ENCODE results near the gene ATAD3C. TPM values are rescaled to one million over a fixed set of nuclear protein-coding genes. Genes with fewer than 3 reads are reported as not detected.
A peak's percentile ranks its signal among the peaks of the same experiment; 100 is the strongest.

ATAD3C gene
- total RNA-seq, 1 experiment from 2014 or later = 2.0 TPM

DNA sequence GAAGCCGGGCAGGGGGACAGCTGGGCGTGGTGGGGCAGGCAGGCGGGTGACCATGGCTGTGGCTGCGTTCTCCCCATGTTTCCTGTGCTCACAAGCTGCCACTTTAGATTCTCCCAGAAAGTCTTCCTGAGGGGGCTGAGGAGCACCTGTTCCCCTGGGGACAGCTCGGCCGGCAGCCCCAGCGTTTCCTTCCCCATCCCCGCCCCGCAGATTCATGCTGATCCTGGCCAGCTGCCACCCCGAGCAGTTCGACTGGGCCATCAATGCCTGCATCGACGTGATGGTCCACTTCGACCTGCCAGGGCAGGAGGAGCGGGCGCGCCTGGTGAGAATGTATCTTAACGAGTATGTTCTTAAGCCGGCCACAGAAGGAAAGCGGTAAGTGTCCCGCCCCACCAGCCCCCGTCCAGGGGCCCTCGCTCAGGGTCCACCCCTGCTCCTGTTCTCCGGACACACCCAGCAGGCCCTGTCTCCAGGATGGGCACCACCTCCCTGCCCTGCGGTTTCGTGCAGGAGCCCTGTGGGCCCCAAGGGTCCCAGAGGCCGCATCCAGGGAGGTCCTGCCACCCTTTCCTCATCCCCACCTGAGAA, 11.1 kb downstream of the ATAD3C start:
- no peak for DNase-seq (ENCODE audit: unreplicated experiment)
- Mint-ChIP-seq H3K4me1 (ENCODE audit: insufficient read depth, unreplicated experiment) (no peaks in the 10 kb centered on the region), H3K4me3 (ENCODE audit: unreplicated experiment) (no peak overlapping the region), H3K9me3 (ENCODE audit: unreplicated experiment) (no peaks in the 10 kb centered on the region), H3K27ac (ENCODE audit: low read depth, unreplicated experiment) (no peak overlapping the region), H3K27me3 (ENCODE audit: insufficient read depth, unreplicated experiment) (no peaks in the 10 kb centered on the region), H3K36me3 (ENCODE audit: insufficient read depth, unreplicated experiment) (no peaks in the 10 kb centered on the region)
- intact Hi-C loops (cut with micrococcal nuclease) = no loop called here
- POLR2A ChIA-PET = interaction anchor here (0.6 kb wide), 1 partner anchor 9 kb away, joined by 3 read pairs; no protein-coding TSS in a partner anchor
- no TSS peak for BruUV-seq (replicated peaks)
- TF ChIP-seq, protein P1, sequence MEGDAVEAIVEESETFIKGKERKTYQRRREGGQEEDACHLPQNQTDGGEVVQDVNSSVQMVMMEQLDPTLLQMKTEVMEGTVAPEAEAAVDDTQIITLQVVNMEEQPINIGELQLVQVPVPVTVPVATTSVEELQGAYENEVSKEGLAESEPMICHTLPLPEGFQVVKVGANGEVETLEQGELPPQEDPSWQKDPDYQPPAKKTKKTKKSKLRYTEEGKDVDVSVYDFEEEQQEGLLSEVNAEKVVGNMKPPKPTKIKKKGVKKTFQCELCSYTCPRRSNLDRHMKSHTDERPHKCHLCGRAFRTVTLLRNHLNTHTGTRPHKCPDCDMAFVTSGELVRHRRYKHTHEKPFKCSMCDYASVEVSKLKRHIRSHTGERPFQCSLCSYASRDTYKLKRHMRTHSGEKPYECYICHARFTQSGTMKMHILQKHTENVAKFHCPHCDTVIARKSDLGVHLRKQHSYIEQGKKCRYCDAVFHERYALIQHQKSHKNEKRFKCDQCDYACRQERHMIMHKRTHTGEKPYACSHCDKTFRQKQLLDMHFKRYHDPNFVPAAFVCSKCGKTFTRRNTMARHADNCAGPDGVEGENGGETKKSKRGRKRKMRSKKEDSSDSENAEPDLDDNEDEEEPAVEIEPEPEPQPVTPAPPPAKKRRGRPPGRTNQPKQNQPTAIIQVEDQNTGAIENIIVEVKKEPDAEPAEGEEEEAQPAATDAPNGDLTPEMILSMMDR (IDR thresholded peaks at IDR 0.05; ENCODE audit: unreplicated experiment) = no peak
- CTCF ChIA-PET = interaction anchor here (1.2 kb wide), 1 partner anchor 44 kb away, joined by 4 read pairs; no protein-coding TSS in a partner anchor

DNA sequence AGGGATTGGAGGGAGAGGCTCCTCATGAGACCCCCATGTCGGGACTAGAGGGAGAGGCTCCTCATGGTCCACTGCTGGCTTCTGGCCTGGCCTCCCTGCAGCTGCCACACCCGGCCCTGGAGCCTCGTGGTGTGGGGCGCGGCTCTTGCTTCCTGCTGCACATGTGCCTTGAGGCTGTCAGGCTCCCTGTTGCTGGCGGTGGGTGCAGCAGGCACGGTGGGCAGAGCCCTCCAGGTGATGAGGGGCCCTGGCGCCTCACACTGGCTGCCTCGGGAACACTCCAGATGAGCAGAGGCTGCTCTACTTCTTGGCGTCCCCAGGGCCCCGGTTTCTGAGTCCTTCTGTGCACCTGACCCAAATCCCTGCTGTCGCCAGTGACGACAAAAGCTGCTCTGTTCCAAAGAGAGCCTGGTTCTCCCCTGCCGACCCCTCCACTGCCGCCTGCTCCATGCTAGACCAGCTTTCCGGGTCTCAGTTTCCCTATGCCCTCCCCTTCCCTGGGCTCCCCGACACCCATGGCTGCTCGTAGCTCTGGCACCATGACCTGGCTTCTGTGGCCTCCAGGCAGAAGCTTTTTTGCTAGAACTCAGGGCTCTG, 12.3 kb downstream of the ATAD3C start:
- POLR2A ChIA-PET = interaction anchor here (0.6 to 1.7 kb wide), 2 partner anchors 24 to 54 kb away, joined by 4 read pairs; partner anchors contain the start of gene MRPL20
- no TSS peak for BruUV-seq (replicated peaks)

DNA sequence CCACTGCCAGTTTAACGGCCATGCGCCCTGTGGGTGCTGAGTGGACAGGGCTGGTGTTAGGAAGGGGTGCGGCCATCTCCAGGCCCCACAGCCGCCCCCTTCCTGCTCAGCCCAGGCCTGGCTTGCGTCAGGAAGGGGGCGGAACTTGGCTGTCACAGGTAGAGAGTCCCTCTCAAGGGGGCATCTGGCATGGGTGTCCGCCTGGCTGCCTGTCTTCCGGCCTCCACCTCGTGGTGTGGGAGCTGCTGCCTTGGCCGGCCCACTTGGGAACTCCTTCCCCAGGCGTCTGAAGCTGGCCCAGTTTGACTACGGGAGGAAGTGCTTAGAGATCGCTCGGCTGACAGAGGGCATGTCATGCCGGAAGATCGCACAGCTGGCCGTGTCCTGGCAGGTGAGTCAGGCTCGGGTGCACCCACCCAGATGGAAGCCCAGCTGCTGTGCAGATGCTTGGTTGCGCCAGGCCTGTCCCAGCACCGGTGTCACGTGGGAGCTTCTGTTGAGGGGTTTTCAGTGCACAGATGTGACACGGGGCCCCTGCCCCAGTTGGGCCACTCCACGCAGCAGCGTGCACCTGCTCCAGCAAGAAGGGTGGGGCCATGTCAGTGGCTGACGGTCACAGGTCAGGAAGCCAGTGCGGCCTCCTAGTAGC, 13.0 kb downstream of the ATAD3C start:
- CTCF ChIA-PET = interaction anchor here (0.8 to 1.2 kb wide), 2 partner anchors 21 to 42 kb away, joined by 3 to 4 read pairs; no protein-coding TSS in a partner anchor

More for the DNA sequence above, 12.3 kb downstream of the ATAD3C start:
- TF ChIP-seq, protein P1 (IDR thresholded peaks at IDR 0.05; ENCODE audit: unreplicated experiment) = no peak
- Mint-ChIP-seq H3K9me3 (ENCODE audit: unreplicated experiment) (no peaks in the 10 kb centered on the region), H3K27ac (ENCODE audit: low read depth, unreplicated experiment) (peak overlapping the region; percentile 19), H3K4me3 (ENCODE audit: unreplicated experiment) (peak overlapping the region; percentile 25), H3K36me3 (ENCODE audit: insufficient read depth, unreplicated experiment) (no peaks in the 10 kb centered on the region), H3K4me1 (ENCODE audit: insufficient read depth, unreplicated experiment) (no peaks in the 10 kb centered on the region), H3K27me3 (ENCODE audit: insufficient read depth, unreplicated experiment) (no peaks in the 10 kb centered on the region)
- intact Hi-C loops (cut with micrococcal nuclease) = no loop called here
- no peak for DNase-seq (ENCODE audit: unreplicated experiment)
- CTCF ChIA-PET = interaction anchor here (0.8 to 1.2 kb wide), 2 partner anchors 21 to 43 kb away, joined by 3 to 4 read pairs; no protein-coding TSS in a partner anchor

More for the DNA sequence above, 13.0 kb downstream of the ATAD3C start:
- POLR2A ChIA-PET = interaction anchor here (1.7 kb wide), 1 partner anchor 55 kb away, joined by 4 read pairs; the partner anchor contains the start of gene MRPL20
- no peaks in the 10 kb centered on the region for H3K9me3 Mint-ChIP-seq (ENCODE audit: unreplicated experiment)
- no peaks in the 10 kb centered on the region for H3K4me1 Mint-ChIP-seq (ENCODE audit: insufficient read depth, unreplicated experiment)
- no TSS peak for BruUV-seq (replicated peaks)
- no peaks in the 10 kb centered on the region for H3K36me3 Mint-ChIP-seq (ENCODE audit: insufficient read depth, unreplicated experiment)
- intact Hi-C loops (cut with micrococcal nuclease) = no loop called here
- DNase-seq (ENCODE audit: unreplicated experiment) = no peak
- TF ChIP-seq, protein P1 (IDR thresholded peaks at IDR 0.05; ENCODE audit: unreplicated experiment) = no peak
- H3K27ac Mint-ChIP-seq (ENCODE audit: low read depth, unreplicated experiment) = peak overlapping the region; percentile 19
- H3K27me3 Mint-ChIP-seq (ENCODE audit: insufficient read depth, unreplicated experiment) = no peaks in the 10 kb centered on the region
- peak overlapping the region; percentile 25 for H3K4me3 Mint-ChIP-seq (ENCODE audit: unreplicated experiment)
